ENCODE results near the gene ATP5ME.
A peak's percentile ranks its signal among the peaks of the same experiment; 100 is the strongest.

The ATP5ME gene

GRCh38 chr4:710916-711315, 36.8 kb upstream of the ATP5ME start:
- no peak for TF ChIP-seq CTCF (IDR thresholded peaks at IDR 0.05; ENCODE audit: unreplicated experiment in 3 of 3)
- Mint-ChIP-seq H3K4me3 (peak overlapping the region; percentile 49 to 82 (median 54)), H3K4me1 (peaks cover 31% of the 10 kb centered on the region), H3K9me3 (no peaks in the 10 kb centered on the region), H3K36me3 (ENCODE audit: low read depth) (peaks cover 34% of the 10 kb centered on the region), H3K27me3 (ENCODE audit: low read depth) (no peaks in the 10 kb centered on the region), H3K27ac (peak overlapping the region in 1 of 3 experiments; percentile 38)

- H3K27ac Mint-ChIP-seq: peak overlapping the region in 2 of 3 experiments; percentile 43 to 57
- H3K27me3 Mint-ChIP-seq (ENCODE audit: low read depth): no peaks in the 10 kb centered on the region
- TF ChIP-seq CTCF (IDR thresholded peaks at IDR 0.05; ENCODE audit: unreplicated experiment in 3 of 3): no peak
- no peaks in the 10 kb centered on the region for H3K9me3 Mint-ChIP-seq
- H3K36me3 Mint-ChIP-seq (ENCODE audit: low read depth): peaks cover 34% of the 10 kb centered on the region
- peak overlapping the region; percentile 67 to 82 (median 69) for H3K4me3 Mint-ChIP-seq
- peaks cover 31% of the 10 kb centered on the region for H3K4me1 Mint-ChIP-seq
These were observed 36.0 kb upstream of the ATP5ME start for GRCh38 chr4:710116-710515.

GRCh38 chr4:709348-709747, 35.3 kb upstream of the ATP5ME start:
- Mint-ChIP-seq H3K36me3 (ENCODE audit: low read depth) (peaks cover 32% of the 10 kb centered on the region), H3K9me3 (no peaks in the 10 kb centered on the region), H3K27me3 (ENCODE audit: low read depth) (no peaks in the 10 kb centered on the region), H3K4me3 (peak overlapping the region; percentile 67 to 82 (median 69)), H3K27ac (peak overlapping the region in 2 of 3 experiments; percentile 43 to 57), H3K4me1 (peaks cover 27% of the 10 kb centered on the region)
- no peak for TF ChIP-seq CTCF (IDR thresholded peaks at IDR 0.05; ENCODE audit: unreplicated experiment in 3 of 3)

- peaks cover 27% of the 10 kb centered on the region for H3K4me1 Mint-ChIP-seq
- no peaks in the 10 kb centered on the region for H3K27me3 Mint-ChIP-seq (ENCODE audit: low read depth)
- no peaks in the 10 kb centered on the region for H3K9me3 Mint-ChIP-seq
- no peak for TF ChIP-seq CTCF (IDR thresholded peaks at IDR 0.05; ENCODE audit: unreplicated experiment in 3 of 3)
- H3K27ac Mint-ChIP-seq: peak overlapping the region in 2 of 3 experiments; percentile 70 to 71
- peak overlapping the region; percentile 59 to 80 (median 73) for H3K4me3 Mint-ChIP-seq
- H3K36me3 Mint-ChIP-seq (ENCODE audit: low read depth): peaks cover 31% of the 10 kb centered on the region
These were observed 34.5 kb upstream of the ATP5ME start for GRCh38 chr4:708631-708933.

GRCh38 chr4:707929-708630, 34.0 kb upstream of the ATP5ME start:
- H3K4me1 Mint-ChIP-seq: peaks cover 27% of the 10 kb centered on the region
- peaks cover 31% of the 10 kb centered on the region for H3K36me3 Mint-ChIP-seq (ENCODE audit: low read depth)

More at GRCh38 chr4:707929-708630, 34.0 kb upstream of the ATP5ME start:
- no peaks in the 10 kb centered on the region for H3K27me3 Mint-ChIP-seq (ENCODE audit: low read depth)
- no peaks in the 10 kb centered on the region for H3K9me3 Mint-ChIP-seq
- no peak for TF ChIP-seq CTCF (IDR thresholded peaks at IDR 0.05; ENCODE audit: unreplicated experiment in 3 of 3)
- H3K4me3 Mint-ChIP-seq: peak overlapping the region; percentile 60 to 77 (median 76)
- H3K27ac Mint-ChIP-seq: no peak overlapping the region
